Eye (tissue), 1 donor: ENCODE results near the gene EN2.

Experiments
- DNase-seq: peaks from one replicate; pipeline ENCODE4 v3.0.0-alpha.2; 2015

Gene EN2

GRCh38 chr7:155458111-155458877 is at the start of gene EN2:
TSS of gene EN2 (plus strand) at chr7:155458129. CDS start at chr7:155458378, 249 bp downstream.
- DNase-seq: peak; percentile 68

- DNase-seq: peak; percentile 60
Observed at GRCh38 chr7:155408651-155409586, 49.0 kb upstream of the EN2 start.

GRCh38 chr7:155409980-155410379 is 47.9 kb upstream of the EN2 start:
- DNase-seq: no peak

- no peak for DNase-seq
Observed at GRCh38 chr7:155410431-155410830, 47.5 kb upstream of the EN2 start.

- no peak for DNase-seq
Observed at GRCh38 chr7:155411718-155412415, 46.1 kb upstream of the EN2 start.

GRCh38 chr7:155412416-155413253 is 45.3 kb upstream of the EN2 start:
- peak; percentile 85 for DNase-seq

- DNase-seq: no peak
Observed at GRCh38 chr7:155414547-155415492, 43.1 kb upstream of the EN2 start.

- no peak for DNase-seq
Observed at GRCh38 chr7:155416646-155417380, 41.1 kb upstream of the EN2 start.

- DNase-seq: peak; percentile 40
Observed at GRCh38 chr7:155418304-155418703, 39.6 kb upstream of the EN2 start.

- DNase-seq: peak; percentile 46
Observed at GRCh38 chr7:155418941-155419755, 38.8 kb upstream of the EN2 start.

- no peak for DNase-seq
Observed at GRCh38 chr7:155420116-155420515, 37.8 kb upstream of the EN2 start.

GRCh38 chr7:155422151-155422550 is 35.8 kb upstream of the EN2 start:
- DNase-seq: no peak

- no peak for DNase-seq
Observed at GRCh38 chr7:155422599-155423336, 35.2 kb upstream of the EN2 start.

GRCh38 chr7:155423337-155424285 is 34.3 kb upstream of the EN2 start:
- DNase-seq: no peak

GRCh38 chr7:155424301-155425010 is 33.5 kb upstream of the EN2 start:
- DNase-seq: no peak

GRCh38 chr7:155425011-155425340 is 33.0 kb upstream of the EN2 start:
- DNase-seq: no peak

GRCh38 chr7:155425887-155426286 is 32.0 kb upstream of the EN2 start:
- peak; percentile 65 for DNase-seq
